NCI-H2196 treated with DMSO at 0.1 percent for 48 hours (cell line): ENCODE results near the gene JARID2.

Source experiments
- DNase-seq: peaks from one replicate; lab custom pipeline; 2025; ENCODE audit not compliant: unreplicated experiment; lab: John Stamatoyannopoulos, UW

The JARID2 gene

DNA sequence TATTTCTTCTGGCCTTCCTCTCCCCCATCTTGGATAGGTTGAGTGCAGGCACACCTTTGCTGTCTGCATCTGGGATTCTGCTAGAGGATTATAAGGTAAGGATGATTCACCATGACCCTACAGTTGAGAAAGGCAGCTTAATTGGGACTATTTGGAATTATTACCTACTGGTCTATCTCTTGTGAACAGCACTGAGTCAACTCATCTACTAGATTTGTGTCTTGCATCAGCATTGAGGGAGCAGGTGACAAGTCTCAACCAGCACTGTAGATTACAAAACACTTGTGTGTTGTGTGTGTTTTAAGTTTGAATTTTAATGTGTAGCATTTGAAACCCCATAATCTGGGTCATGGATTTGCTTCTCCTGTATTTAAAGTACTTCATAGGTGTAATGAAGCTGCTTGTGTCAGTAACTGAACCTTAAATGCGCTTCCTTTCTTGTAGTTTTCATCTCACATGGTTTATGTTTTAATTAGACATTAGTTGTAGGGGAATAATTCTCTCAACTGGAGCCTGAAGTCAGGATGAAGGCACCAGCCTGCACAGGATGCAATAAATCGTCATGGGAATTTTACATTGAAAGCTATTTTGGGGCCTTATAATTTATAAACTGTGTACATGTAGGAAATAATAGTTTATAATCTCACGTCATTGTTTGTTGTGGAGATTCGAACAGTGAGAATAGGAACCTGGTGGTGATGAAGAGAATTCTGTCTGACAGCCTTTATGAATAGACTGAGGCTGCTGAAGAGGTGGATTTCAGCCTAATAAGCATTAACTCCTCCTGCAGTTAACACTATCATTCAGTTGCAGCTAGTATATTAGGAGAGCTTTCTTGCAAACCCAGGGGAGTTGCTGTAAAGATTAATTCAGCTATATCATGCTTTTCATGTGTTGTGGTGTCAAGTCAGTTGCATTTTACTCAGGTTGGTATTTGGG lies 125.1 kb downstream of the JARID2 start:
- DNase-seq, result no peak

DNA sequence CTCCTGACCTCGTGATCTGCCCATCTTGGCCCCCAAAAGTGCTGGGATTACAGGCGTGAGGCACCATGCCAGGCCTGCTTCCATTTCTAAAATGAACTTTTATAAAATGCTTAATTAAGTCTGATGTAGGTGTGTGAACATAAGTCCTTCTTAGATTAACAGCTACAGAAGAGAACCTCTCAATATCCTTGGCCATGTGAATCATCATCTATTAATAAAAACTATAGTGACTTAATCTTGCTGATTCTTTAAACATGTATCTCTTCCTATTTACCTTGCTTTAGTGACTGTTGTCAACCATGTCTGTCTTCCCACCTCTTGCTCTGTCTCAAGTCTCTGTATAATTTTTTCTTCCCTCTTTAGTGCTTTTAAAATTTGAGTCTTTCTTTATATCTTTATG lies 127.1 kb downstream of the JARID2 start:
- DNase-seq, result no peak

- DNase-seq, result no peak
Measured at GRCh38 chr6:15374119-15374518, 128.2 kb downstream of the JARID2 start.

DNA sequence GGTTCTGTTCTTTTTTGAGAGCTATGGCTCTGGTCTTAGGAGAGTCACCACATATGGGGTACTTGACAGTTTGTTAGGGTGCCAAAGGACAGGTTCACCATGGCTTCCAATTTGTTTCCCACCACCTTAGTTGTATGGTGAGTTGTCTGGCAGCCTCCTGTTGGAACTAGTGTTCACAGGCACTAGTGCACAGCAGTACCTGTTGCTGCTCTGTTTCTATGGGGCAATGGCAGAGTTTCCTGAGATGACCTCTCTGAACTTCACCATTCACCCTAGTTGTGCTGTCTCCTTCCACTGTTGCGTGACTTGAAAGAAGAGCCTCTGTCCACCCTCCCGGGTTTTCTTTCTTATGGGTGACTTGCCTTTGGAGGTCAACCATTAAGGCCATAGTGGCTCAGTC lies 129.1 kb downstream of the JARID2 start:
- DNase-seq, result no peak

DNA sequence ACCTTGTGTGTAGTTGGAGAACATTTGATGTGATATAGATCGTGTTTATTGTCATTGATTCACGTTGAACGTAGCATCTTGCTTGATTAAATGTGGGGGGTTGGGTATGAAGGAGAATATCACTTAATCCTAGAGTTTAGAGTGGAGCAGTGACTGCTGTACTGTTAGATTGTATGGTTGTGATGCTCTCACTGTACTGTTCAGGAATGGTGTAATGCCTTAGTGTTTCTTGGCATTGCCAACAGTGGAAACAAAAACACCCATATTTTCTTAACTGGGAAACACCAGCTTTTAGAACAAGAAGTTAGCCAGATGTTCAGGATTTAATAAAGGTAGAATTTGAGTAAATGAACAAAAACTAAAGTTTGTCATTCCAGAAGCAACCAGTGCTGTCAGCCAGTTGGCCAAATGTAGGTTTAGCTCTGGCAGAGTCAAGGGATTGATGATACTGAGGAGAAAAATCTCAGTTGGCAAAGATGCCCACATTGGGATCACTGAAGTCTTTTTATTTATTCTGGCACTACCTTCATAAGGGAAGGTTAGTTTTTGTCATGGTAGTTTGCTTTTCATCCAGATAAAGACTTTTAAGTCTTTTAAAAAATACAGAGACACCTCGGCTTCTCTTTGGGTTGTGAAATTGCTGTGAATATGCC lies 129.9 kb downstream of the JARID2 start:
- DNase-seq, result no peak

DNA sequence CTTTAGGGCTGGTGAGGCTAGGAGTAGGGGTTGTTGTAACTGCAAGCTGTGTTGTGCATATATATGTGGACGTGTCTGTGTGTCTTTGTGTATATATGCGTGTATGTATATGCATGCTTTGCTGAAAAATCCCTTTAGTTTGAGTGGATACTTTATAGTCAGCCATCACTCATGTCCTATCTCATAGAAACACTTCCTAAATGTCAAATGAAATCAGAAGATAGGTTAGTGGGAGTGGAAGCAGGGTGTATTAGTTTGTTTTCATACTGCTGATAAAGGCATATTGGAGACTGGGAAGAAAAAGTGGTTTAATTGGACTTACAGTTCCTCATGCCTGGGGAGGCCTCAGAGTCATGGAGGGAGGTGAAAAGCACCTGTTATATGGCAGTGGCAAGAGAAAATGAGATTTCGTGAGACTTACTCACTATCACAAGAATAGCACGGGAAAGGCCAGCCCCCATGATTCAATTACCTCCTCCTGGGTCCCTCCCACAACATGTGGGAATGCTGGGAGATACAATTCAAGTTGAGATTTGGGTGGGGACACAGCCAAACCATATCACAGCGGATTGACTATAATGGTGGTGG lies 131.1 kb downstream of the JARID2 start:
- no peak for DNase-seq

- no peak for DNase-seq
Measured at GRCh38 chr6:15378272-15378671, 132.4 kb downstream of the JARID2 start.

DNA sequence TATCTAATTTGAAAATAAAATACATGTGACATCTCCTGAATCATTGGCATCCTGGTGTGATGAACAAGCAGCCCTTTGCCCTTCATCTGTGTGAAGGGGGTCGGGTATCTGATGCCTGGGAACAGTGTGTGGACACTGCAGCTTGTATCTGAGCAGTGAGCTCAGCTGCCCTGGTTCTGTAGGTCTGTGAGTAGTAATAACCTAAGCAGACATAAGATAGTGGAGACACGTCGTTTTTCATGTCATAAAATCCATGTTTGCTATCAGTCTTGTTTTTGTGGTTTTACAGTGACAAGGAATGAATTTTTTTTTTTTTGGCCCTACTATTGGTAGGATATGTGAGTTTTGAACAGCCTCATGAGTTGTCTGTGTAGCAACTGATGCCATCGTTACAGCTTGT lies 133.0 kb downstream of the JARID2 start:
- DNase-seq, result no peak

- no peak for DNase-seq
Measured at GRCh38 chr6:15380351-15380750, 134.5 kb downstream of the JARID2 start.

DNA sequence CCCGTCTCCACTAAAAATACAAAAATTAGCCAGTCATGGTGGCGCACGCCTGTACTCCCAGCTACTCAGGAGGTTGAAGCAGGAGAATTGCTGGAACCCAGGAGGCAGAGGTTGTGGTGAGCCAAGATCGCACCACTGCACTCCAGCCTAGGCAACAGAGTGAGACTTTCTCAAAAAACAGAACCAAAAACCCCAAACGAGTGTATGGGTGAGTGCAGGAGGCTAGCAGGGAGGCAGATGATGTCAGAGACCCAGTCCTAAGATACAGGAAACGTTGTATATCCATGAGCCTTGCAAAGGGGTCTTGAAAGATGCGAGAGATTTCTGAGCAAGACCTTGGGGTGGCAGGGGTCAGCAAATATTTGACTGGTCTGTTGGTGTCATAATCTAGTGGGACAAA lies 136.2 kb downstream of the JARID2 start:
- DNase-seq, result no peak

DNA sequence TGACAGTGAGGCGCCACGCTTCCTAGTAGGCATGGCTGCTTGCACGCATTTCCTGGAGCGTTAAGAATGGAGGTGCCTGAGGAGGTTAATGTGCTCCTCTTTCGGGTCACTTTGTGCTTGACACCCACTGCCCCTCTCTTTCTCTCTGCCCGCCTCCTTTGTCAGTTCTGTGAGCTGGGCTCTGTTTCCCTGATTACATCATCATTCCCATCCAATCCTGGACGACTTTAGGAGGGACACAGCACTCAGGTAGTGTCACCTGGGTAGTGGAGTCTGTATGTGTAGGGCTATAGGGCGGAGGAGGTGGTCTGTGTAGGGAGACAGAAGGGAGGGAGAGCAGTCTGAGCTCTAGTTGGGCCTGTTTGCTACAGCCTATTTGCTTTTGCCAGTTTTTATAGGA lies 136.8 kb downstream of the JARID2 start:
- no peak for DNase-seq

DNA sequence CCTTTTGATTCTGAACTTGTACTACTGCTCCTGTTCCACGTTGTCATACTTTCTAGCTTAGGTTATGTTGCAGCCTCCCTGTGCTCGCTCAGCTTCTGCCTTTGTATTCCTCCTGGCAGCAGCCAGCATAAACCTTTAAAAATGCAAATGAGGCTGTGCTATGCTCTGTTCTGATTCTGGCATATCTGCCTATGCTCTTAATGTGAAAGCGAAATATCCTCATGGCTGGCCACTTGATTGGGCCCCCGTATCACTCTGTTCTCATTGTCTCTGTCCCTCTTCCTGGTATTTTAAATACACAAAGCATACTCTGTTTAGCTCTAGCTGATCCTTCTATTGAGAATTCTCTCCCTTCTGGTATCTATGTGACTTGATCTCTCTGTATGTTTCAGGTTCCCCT lies 139.0 kb downstream of the JARID2 start:
- DNase-seq, result no peak

DNA sequence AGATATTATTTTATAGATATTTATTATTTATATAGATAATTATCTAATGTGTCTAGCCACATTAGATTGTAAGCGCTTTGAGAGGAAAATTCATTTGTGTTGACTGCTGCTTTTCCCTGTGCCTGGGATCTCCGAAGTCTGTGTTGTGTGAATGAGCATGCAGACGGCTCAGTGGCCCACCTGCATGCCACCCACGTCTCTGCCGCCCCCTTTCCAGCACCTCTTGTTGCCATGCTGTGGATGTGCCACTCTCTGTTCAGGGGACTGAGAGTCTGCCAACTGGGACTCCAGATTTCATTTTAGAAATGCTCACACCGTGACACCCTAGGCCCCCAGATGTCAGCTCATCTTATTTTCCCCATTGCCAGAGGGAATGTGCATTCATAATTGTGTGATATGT lies 139.7 kb downstream of the JARID2 start:
- DNase-seq, result no peak

GRCh38 chr6:15386110-15386755 lies 140.4 kb downstream of the JARID2 start:
- DNase-seq, result no peak

DNA sequence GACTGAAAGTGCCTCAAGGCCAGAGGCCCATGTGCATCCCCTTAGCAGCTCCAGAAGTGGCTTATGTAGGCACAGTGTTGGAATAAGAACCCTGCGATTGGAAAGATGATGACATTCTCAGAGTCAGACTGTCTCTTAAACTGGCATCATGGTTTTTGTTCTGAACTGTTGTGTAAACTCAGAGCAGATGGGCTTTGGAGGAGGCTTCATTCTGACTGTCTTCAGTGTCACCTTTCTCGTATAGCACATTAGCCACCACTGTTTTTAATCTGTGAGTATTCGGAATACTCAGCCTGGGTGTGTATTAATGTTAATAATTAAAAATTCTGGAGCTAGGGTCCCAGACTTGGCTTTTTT lies 140.9 kb downstream of the JARID2 start:
- DNase-seq, result no peak

GRCh38 chr6:15387118-15387517 lies 141.2 kb downstream of the JARID2 start:
- no peak for DNase-seq

GRCh38 chr6:15389084-15389764 lies 143.4 kb downstream of the JARID2 start:
- DNase-seq, result no peak

GRCh38 chr6:15389765-15390723 lies 144.2 kb downstream of the JARID2 start:
- DNase-seq, result no peak

GRCh38 chr6:15391500-15391899 lies 145.6 kb downstream of the JARID2 start:
- no peak for DNase-seq

DNA sequence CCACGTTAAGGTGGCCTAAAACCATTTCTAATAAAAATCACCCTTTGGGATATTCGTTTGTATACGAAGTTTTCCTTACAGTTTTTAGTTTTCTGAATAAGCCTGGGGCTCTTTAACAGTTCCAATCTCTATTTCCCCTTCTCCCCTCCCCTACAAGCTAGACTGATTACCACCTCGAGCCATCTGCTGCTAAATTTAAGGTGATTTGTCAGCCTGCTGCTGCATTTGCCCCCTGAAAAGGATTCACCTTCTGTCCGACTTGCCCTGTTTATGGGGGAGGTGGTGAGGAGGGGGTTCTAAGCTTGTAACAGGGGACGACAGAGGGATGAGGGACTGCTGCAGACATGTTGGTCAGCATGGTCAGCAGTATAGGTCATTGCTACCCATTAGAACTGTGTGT lies 146.3 kb downstream of the JARID2 start:
- DNase-seq, result no peak
